ENCODE results near the gene TRMT2A.
A peak's percentile ranks its signal among the peaks of the same experiment; 100 is the strongest.

The TRMT2A gene

GRCh38 chr22:20113551-20114310, 3.3 kb downstream of the TRMT2A start:
- Mint-ChIP-seq H3K36me3 (peaks cover 30 to 46% of the 10 kb centered on the region in 2 donors), H3K4me1 (peaks cover 40 to 67% of the 10 kb centered on the region in 2 donors), H3K27me3 (no peaks in the 10 kb centered on the region), H3K4me3 (peak overlapping the region in 1 of 2 donors; percentile 52), H3K27ac (peak overlapping the region; percentile 93), H3K9me3 (no peaks in the 10 kb centered on the region)
- no peak for ATAC-seq (replicated peaks)
- no peak for DNase-seq

- H3K4me3 Mint-ChIP-seq, result peak overlapping the region; percentile 17 to 30
These were observed 4.2 kb downstream of the TRMT2A start for GRCh38 chr22:20112623-20113511.

GRCh38 chr22:20111689-20112622, 5.1 kb downstream of the TRMT2A start:
- H3K9me3 Mint-ChIP-seq, result no peaks in the 10 kb centered on the region
- peak overlapping the region; percentile 94 for H3K27ac Mint-ChIP-seq
- DNase-seq (no peak), ATAC-seq (replicated peaks) (no peak)
- H3K4me3 Mint-ChIP-seq, result peak overlapping the region; percentile 36 to 57
- H3K4me1 Mint-ChIP-seq, result peaks cover 38 to 64% of the 10 kb centered on the region in 2 donors
- peaks cover 32 to 53% of the 10 kb centered on the region in 2 donors for H3K36me3 Mint-ChIP-seq
- no peaks in the 10 kb centered on the region for H3K27me3 Mint-ChIP-seq

More at GRCh38 chr22:20112623-20113511, 4.2 kb downstream of the TRMT2A start:
- Mint-ChIP-seq H3K36me3 (peaks cover 34 to 45% of the 10 kb centered on the region in 2 donors), H3K27me3 (no peaks in the 10 kb centered on the region), H3K9me3 (no peaks in the 10 kb centered on the region), H3K4me1 (peaks cover 38 to 64% of the 10 kb centered on the region in 2 donors), H3K27ac (peak overlapping the region; percentile 94)
- DNase-seq (no peak), ATAC-seq (replicated peaks) (no peak)

GRCh38 chr22:20111045-20111688, 5.9 kb downstream of the TRMT2A start:
- H3K9me3 Mint-ChIP-seq, result no peaks in the 10 kb centered on the region

GRCh38 chr22:20110359-20110985, 6.6 kb downstream of the TRMT2A start:
- ATAC-seq (replicated peaks), result no peak
- H3K4me1 Mint-ChIP-seq, result peaks cover 33 to 54% of the 10 kb centered on the region in 2 donors
- no peak for DNase-seq
- H3K27me3 Mint-ChIP-seq, result no peaks in the 10 kb centered on the region
- H3K9me3 Mint-ChIP-seq, result no peaks in the 10 kb centered on the region
- peaks cover 32 to 54% of the 10 kb centered on the region in 2 donors for H3K36me3 Mint-ChIP-seq
- H3K4me3 Mint-ChIP-seq, result peak overlapping the region in 1 of 2 donors; percentile 10
- H3K27ac Mint-ChIP-seq, result peak overlapping the region; percentile 92

More at GRCh38 chr22:20111045-20111688, 5.9 kb downstream of the TRMT2A start:
- Mint-ChIP-seq H3K4me1 (peaks cover 35 to 59% of the 10 kb centered on the region in 2 donors), H3K27me3 (no peaks in the 10 kb centered on the region), H3K36me3 (peaks cover 30 to 51% of the 10 kb centered on the region in 2 donors), H3K4me3 (no peak overlapping the region), H3K27ac (peak overlapping the region; percentile 44)
- ATAC-seq (replicated peaks), result peak; percentile 73 to 84
- DNase-seq, result peak; percentile 53

- no peak for DNase-seq
- no peak for ATAC-seq (replicated peaks)
- peaks cover 28 to 48% of the 10 kb centered on the region in 2 donors for H3K4me1 Mint-ChIP-seq
- H3K4me3 Mint-ChIP-seq, result peak overlapping the region in 1 of 2 donors; percentile 61
- H3K27ac Mint-ChIP-seq, result peak overlapping the region; percentile 92
- no peaks in the 10 kb centered on the region for H3K27me3 Mint-ChIP-seq
- H3K36me3 Mint-ChIP-seq, result peaks cover 33 to 54% of the 10 kb centered on the region in 2 donors
- H3K9me3 Mint-ChIP-seq, result no peaks in the 10 kb centered on the region
These were observed 7.3 kb downstream of the TRMT2A start for GRCh38 chr22:20109411-20110358.

- Mint-ChIP-seq H3K4me1 (peaks cover 22 to 39% of the 10 kb centered on the region in 2 donors), H3K27me3 (no peaks in the 10 kb centered on the region), H3K4me3 (no peak overlapping the region), H3K36me3 (peaks cover 26 to 51% of the 10 kb centered on the region in 2 donors), H3K27ac (peak overlapping the region; percentile 83), H3K9me3 (no peaks in the 10 kb centered on the region)
- ATAC-seq (replicated peaks) (no peak), DNase-seq (no peak)
These were observed 8.2 kb downstream of the TRMT2A start for GRCh38 chr22:20108757-20109230.

- peak overlapping the region; percentile 83 for H3K27ac Mint-ChIP-seq
- H3K4me1 Mint-ChIP-seq, result peaks cover 22 to 33% of the 10 kb centered on the region in 2 donors
- H3K27me3 Mint-ChIP-seq, result no peaks in the 10 kb centered on the region
- no peaks in the 10 kb centered on the region for H3K9me3 Mint-ChIP-seq
- no peak overlapping the region for H3K4me3 Mint-ChIP-seq
- peaks cover 25 to 56% of the 10 kb centered on the region in 2 donors for H3K36me3 Mint-ChIP-seq
- ATAC-seq (replicated peaks) (no peak), DNase-seq (no peak)
These were observed 8.9 kb downstream of the TRMT2A start for GRCh38 chr22:20107951-20108756.

GRCh38 chr22:20107471-20107901, 9.5 kb downstream of the TRMT2A start:
- Mint-ChIP-seq H3K36me3 (peaks cover 32 to 60% of the 10 kb centered on the region in 2 donors), H3K9me3 (no peaks in the 10 kb centered on the region), H3K27ac (peak overlapping the region; percentile 81)

GRCh38 chr22:20106849-20107237, 10.2 kb downstream of the TRMT2A start:
- Mint-ChIP-seq H3K4me1 (peaks cover 18 to 20% of the 10 kb centered on the region in 2 donors), H3K9me3 (no peaks in the 10 kb centered on the region), H3K4me3 (no peak overlapping the region), H3K27me3 (no peaks in the 10 kb centered on the region), H3K27ac (peak overlapping the region; percentile 79), H3K36me3 (peaks cover 30 to 62% of the 10 kb centered on the region in 2 donors)
- DNase-seq (no peak), ATAC-seq (replicated peaks) (no peak)

More at GRCh38 chr22:20107471-20107901, 9.5 kb downstream of the TRMT2A start:
- ATAC-seq (replicated peaks) (no peak), DNase-seq (no peak)
- Mint-ChIP-seq H3K4me1 (peaks cover 21 to 26% of the 10 kb centered on the region in 2 donors), H3K27me3 (no peaks in the 10 kb centered on the region), H3K4me3 (no peak overlapping the region)

- peaks cover 15 to 17% of the 10 kb centered on the region in 2 donors for H3K4me1 Mint-ChIP-seq
- H3K27ac Mint-ChIP-seq, result no peak overlapping the region
- H3K9me3 Mint-ChIP-seq, result no peaks in the 10 kb centered on the region
- no peak overlapping the region for H3K4me3 Mint-ChIP-seq
- H3K27me3 Mint-ChIP-seq, result no peaks in the 10 kb centered on the region
- ATAC-seq (replicated peaks), result no peak
- H3K36me3 Mint-ChIP-seq, result peaks cover 27 to 60% of the 10 kb centered on the region in 2 donors
- DNase-seq, result no peak
These were observed 10.7 kb downstream of the TRMT2A start for GRCh38 chr22:20106205-20106848.
